ENCODE results near the gene IRX4. TPM values are rescaled to one million over a fixed set of nuclear protein-coding genes. Genes with fewer than 3 reads are reported as not detected.

Gene IRX4
- total RNA-seq, 1 donor from 2014 or later, result not detected

- DNase-seq (ENCODE audit: low spot score), result no peak
Measured at GRCh38 chr5:1914471-1914870, 31.7 kb upstream of the IRX4 start.

- no peak for DNase-seq (ENCODE audit: low spot score)
Measured at GRCh38 chr5:1913578-1913977, 30.9 kb upstream of the IRX4 start.

GRCh38 chr5:1912951-1913565 is 30.3 kb upstream of the IRX4 start:
- DNase-seq (ENCODE audit: low spot score), result no peak

GRCh38 chr5:1911773-1912235 is 29.1 kb upstream of the IRX4 start:
- DNase-seq (ENCODE audit: low spot score), result no peak

- no peak for DNase-seq (ENCODE audit: low spot score)
Measured at GRCh38 chr5:1910861-1911772, 28.4 kb upstream of the IRX4 start.

- no peak for DNase-seq (ENCODE audit: low spot score)
Measured at GRCh38 chr5:1910081-1910760, 27.5 kb upstream of the IRX4 start.

GRCh38 chr5:1909346-1909985 is 26.7 kb upstream of the IRX4 start:
- DNase-seq (ENCODE audit: low spot score), result no peak

- DNase-seq (ENCODE audit: low spot score), result no peak
Measured at GRCh38 chr5:1908931-1909330, 26.2 kb upstream of the IRX4 start.

- DNase-seq (ENCODE audit: low spot score), result no peak
Measured at GRCh38 chr5:1907616-1908015, 24.9 kb upstream of the IRX4 start.

GRCh38 chr5:1905108-1905507 is 22.4 kb upstream of the IRX4 start:
- DNase-seq (ENCODE audit: low spot score), result no peak

GRCh38 chr5:1901983-1902382 is 19.3 kb upstream of the IRX4 start:
- no peak for DNase-seq (ENCODE audit: low spot score)

GRCh38 chr5:1901061-1901460 is 18.3 kb upstream of the IRX4 start:
- DNase-seq (ENCODE audit: low spot score), result no peak

GRCh38 chr5:1899201-1899600 is 16.5 kb upstream of the IRX4 start:
- no peak for DNase-seq (ENCODE audit: low spot score)

- DNase-seq (ENCODE audit: low spot score), result no peak
Measured at GRCh38 chr5:1897816-1898450, 15.2 kb upstream of the IRX4 start.

- DNase-seq (ENCODE audit: low spot score), result no peak
Measured at GRCh38 chr5:1897386-1897785, 14.7 kb upstream of the IRX4 start.

GRCh38 chr5:1896602-1897376 is 14.1 kb upstream of the IRX4 start:
- no peak for DNase-seq (ENCODE audit: low spot score)

- DNase-seq (ENCODE audit: low spot score), result no peak
Measured at GRCh38 chr5:1895739-1896420, 13.2 kb upstream of the IRX4 start.

- DNase-seq (ENCODE audit: low spot score), result no peak
Measured at GRCh38 chr5:1894243-1894642, 11.5 kb upstream of the IRX4 start.

- DNase-seq (ENCODE audit: low spot score), result no peak
Measured at GRCh38 chr5:1893754-1894153, 11.0 kb upstream of the IRX4 start.
